ENCODE measurements around the gene SETD1A. TPM values are rescaled to one million over a fixed set of nuclear protein-coding genes. Genes with fewer than 3 reads are reported as not detected.
A peak's percentile ranks its signal among the peaks of the same experiment; 100 is the strongest.

The SETD1A gene
- total RNA-seq, 6 experiments from 2014 or later, result 3.7 to 7.4 (median 6.9) TPM

DNA sequence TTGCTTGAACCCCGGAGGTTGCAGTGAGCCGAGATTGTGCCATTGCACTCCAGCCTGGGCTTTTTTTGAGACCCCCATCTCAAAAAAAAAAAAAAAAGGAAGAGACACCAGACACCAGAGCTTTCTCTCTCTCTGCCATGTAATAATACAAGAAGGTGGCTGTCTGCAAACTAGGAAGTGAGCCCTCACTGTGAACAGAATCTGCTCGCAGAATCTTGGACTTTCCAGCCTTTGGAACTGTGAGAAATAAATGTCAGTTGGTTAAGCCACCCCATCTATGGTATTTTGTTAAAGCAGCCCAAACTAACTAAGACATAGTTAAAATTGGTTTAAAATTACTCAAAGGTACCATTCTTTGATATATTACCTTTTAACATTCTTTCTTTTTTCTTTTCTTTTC lies 63.0 kb downstream of the SETD1A start:
- intact Hi-C loops (cut with DNase I), result no loop called here
- Histone ChIP-seq H3K27ac (no peak overlapping the region), H3K4me1 (no peaks in the 10 kb centered on the region), H3K4me3 (no peak overlapping the region), H3K27me3 (no peaks in the 10 kb centered on the region), H3K36me3 (no peaks in the 10 kb centered on the region), H3K9me3 (no peaks in the 10 kb centered on the region)
- TF ChIP-seq, protein P1, sequence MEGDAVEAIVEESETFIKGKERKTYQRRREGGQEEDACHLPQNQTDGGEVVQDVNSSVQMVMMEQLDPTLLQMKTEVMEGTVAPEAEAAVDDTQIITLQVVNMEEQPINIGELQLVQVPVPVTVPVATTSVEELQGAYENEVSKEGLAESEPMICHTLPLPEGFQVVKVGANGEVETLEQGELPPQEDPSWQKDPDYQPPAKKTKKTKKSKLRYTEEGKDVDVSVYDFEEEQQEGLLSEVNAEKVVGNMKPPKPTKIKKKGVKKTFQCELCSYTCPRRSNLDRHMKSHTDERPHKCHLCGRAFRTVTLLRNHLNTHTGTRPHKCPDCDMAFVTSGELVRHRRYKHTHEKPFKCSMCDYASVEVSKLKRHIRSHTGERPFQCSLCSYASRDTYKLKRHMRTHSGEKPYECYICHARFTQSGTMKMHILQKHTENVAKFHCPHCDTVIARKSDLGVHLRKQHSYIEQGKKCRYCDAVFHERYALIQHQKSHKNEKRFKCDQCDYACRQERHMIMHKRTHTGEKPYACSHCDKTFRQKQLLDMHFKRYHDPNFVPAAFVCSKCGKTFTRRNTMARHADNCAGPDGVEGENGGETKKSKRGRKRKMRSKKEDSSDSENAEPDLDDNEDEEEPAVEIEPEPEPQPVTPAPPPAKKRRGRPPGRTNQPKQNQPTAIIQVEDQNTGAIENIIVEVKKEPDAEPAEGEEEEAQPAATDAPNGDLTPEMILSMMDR (IDR thresholded peaks at IDR 0.05), result no peak
- no peak for TF ChIP-seq POLR2A (IDR thresholded peaks at IDR 0.05)
- DNase-seq, result no peak
- 76% methylated on average over 2 of the region's 3 CpGs for WGBS (ENCODE audit: insufficient coverage, low coverage, low lambda C conversion rate, missing lambda C conversion rate)
- ATAC-seq, result no peak

GRCh38 chr16:31022544-31023251 lies 65.1 kb downstream of the SETD1A start:
- H3K27me3 ChIP-seq, result no peaks in the 10 kb centered on the region
- WGBS (ENCODE audit: insufficient coverage, low coverage, low lambda C conversion rate, missing lambda C conversion rate), result 76% methylated on average over 8 of the region's 12 CpGs
- no peak overlapping the region for H3K27ac ChIP-seq
- no peak for DNase-seq
- intact Hi-C loops (cut with DNase I), result no loop called here
- no peaks in the 10 kb centered on the region for H3K9me3 ChIP-seq
- peak in 2 of 4 donors; percentile 13 to 37 for ATAC-seq
- no peak for TF ChIP-seq POLR2A (IDR thresholded peaks at IDR 0.05)
- TF ChIP-seq, protein P1 (IDR thresholded peaks at IDR 0.05), result no peak
- H3K4me3 ChIP-seq, result no peak overlapping the region
- H3K4me1 ChIP-seq, result no peaks in the 10 kb centered on the region
- no peaks in the 10 kb centered on the region for H3K36me3 ChIP-seq

DNA sequence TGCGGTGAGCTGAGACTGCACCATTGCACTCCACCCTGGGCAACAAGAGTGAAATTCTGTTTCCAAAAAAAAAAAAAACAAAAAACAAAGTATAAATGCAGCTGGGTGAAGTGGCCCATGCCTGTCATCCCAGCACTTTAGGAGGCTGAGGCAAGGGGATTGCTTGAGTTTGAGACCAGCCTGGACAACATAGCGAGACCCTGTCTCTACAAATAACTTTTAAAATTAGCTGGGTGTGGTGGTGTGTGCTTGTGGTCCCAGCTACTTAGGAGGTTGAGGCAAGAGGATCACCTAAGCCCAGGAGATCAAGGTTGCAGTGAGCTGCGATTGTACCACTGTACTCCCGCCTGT lies 65.7 kb downstream of the SETD1A start:
- intact Hi-C loops (cut with DNase I), result no loop called here
- ATAC-seq (no peak), DNase-seq (no peak)
- Histone ChIP-seq H3K4me1 (no peaks in the 10 kb centered on the region), H3K36me3 (no peaks in the 10 kb centered on the region), H3K9me3 (no peaks in the 10 kb centered on the region), H3K27me3 (no peaks in the 10 kb centered on the region), H3K27ac (no peak overlapping the region), H3K4me3 (no peak overlapping the region)
- TF ChIP-seq, protein P1 (IDR thresholded peaks at IDR 0.05), result no peak
- no peak for TF ChIP-seq POLR2A (IDR thresholded peaks at IDR 0.05)
- WGBS (ENCODE audit: insufficient coverage, low coverage, low lambda C conversion rate, missing lambda C conversion rate), result 74% methylated on average over 3 of the region's 4 CpGs

GRCh38 chr16:31023627-31024226 lies 66.2 kb downstream of the SETD1A start:
- DNase-seq (no peak), ATAC-seq (no peak)
- H3K27me3 ChIP-seq, result no peaks in the 10 kb centered on the region
- intact Hi-C loops (cut with DNase I), result no loop called here
- no peak overlapping the region for H3K4me3 ChIP-seq
- TF ChIP-seq, protein P1 (IDR thresholded peaks at IDR 0.05), result no peak
- TF ChIP-seq POLR2A (IDR thresholded peaks at IDR 0.05), result no peak
- WGBS (ENCODE audit: insufficient coverage, low coverage, low lambda C conversion rate, missing lambda C conversion rate), result 61% methylated on average over 5 of the region's 6 CpGs
- no peaks in the 10 kb centered on the region for H3K36me3 ChIP-seq
- no peak overlapping the region for H3K27ac ChIP-seq
- no peaks in the 10 kb centered on the region for H3K4me1 ChIP-seq
- H3K9me3 ChIP-seq, result no peaks in the 10 kb centered on the region

Data from right lobe of liver (tissue), 6 donors.